HG03342 (cell line): Measurements from ENCODE around the gene KCNA1.

Experiments used
- ATAC-seq: cut with Tn5 transposase; IDR thresholded peaks from one replicate; pipeline ENCODE4 v1.9.1; 2021; ENCODE audit warnings: mild to moderate bottlenecking, moderate library complexity; ENCODE audit not compliant: unreplicated experiment

Gene KCNA1

GRCh38 chr12:4958697-4959375, 49.1 kb downstream of the KCNA1 start:
- ATAC-seq = no peak

- no peak for ATAC-seq
Observed at GRCh38 chr12:4959381-4959780, 49.7 kb downstream of the KCNA1 start.

GRCh38 chr12:4960030-4960429, 50.3 kb downstream of the KCNA1 start:
- ATAC-seq = no peak

GRCh38 chr12:4960547-4960946, 50.8 kb downstream of the KCNA1 start:
- no peak for ATAC-seq

GRCh38 chr12:4961311-4961710, 51.6 kb downstream of the KCNA1 start:
- no peak for ATAC-seq

- ATAC-seq = no peak
Observed at GRCh38 chr12:4962539-4963486, 53.1 kb downstream of the KCNA1 start.
